DLD1 (cell line): Measurements from ENCODE around the gene ATP8B4.
"Not testable (repeated sequence)": the region's sequence is repeated elsewhere in the genome, so short reads cannot be mapped to it uniquely, and the experiment has no call there.

Source experiments
- in situ Hi-C: cut with HindIII; loops from 2 replicates; pipeline ENCODE4 v1.10.0; 2017; ENCODE audit warnings: low sequenced_read_pairs

The ATP8B4 gene

GRCh38 chr15:50112488-50113186 lies 6.4 kb downstream of the ATP8B4 start:
- in situ Hi-C loops, result no loop called here

- in situ Hi-C loops, result no loop called here
Observed at GRCh38 chr15:50110285-50110684, 8.7 kb downstream of the ATP8B4 start.

- in situ Hi-C loops, result no loop called here
Observed at GRCh38 chr15:50109076-50109987, 9.7 kb downstream of the ATP8B4 start.

GRCh38 chr15:50108461-50108860 lies 10.6 kb downstream of the ATP8B4 start:
- in situ Hi-C loops, result no loop called here

GRCh38 chr15:50107591-50108408 lies 11.2 kb downstream of the ATP8B4 start:
- in situ Hi-C loops, result no loop called here

GRCh38 chr15:50107157-50107556 lies 11.9 kb downstream of the ATP8B4 start:
- in situ Hi-C loops, result no loop called here

GRCh38 chr15:50106457-50106856 lies 12.6 kb downstream of the ATP8B4 start:
- in situ Hi-C loops, result no loop called here

- in situ Hi-C loops, result no loop called here
Observed at GRCh38 chr15:50100486-50100885, 18.5 kb downstream of the ATP8B4 start.

GRCh38 chr15:50098545-50098944 lies 20.5 kb downstream of the ATP8B4 start:
- in situ Hi-C loops, result no loop called here

- in situ Hi-C loops, result no loop called here
Observed at GRCh38 chr15:50095938-50096821, 22.9 kb downstream of the ATP8B4 start.

GRCh38 chr15:50089386-50089785 lies 29.6 kb downstream of the ATP8B4 start:
- in situ Hi-C loops, result not testable (repeated sequence)

- in situ Hi-C loops, result no loop called here
Observed at GRCh38 chr15:50084932-50085331, 34.1 kb downstream of the ATP8B4 start.

GRCh38 chr15:50083424-50084025 lies 35.5 kb downstream of the ATP8B4 start:
- in situ Hi-C loops, result no loop called here

GRCh38 chr15:50082066-50082465 lies 37.0 kb downstream of the ATP8B4 start:
- in situ Hi-C loops, result no loop called here

GRCh38 chr15:50077651-50078050 lies 41.4 kb downstream of the ATP8B4 start:
- in situ Hi-C loops, result no loop called here

GRCh38 chr15:50077176-50077575 lies 41.9 kb downstream of the ATP8B4 start:
- in situ Hi-C loops, result no loop called here

- in situ Hi-C loops, result no loop called here
Observed at GRCh38 chr15:50075319-50075718, 43.7 kb downstream of the ATP8B4 start.

GRCh38 chr15:50071551-50072258 lies 47.3 kb downstream of the ATP8B4 start:
- in situ Hi-C loops, result no loop called here

GRCh38 chr15:50068016-50068415 lies 51.0 kb downstream of the ATP8B4 start:
- in situ Hi-C loops, result no loop called here
